ENCODE measurements around the gene KLK7. TPM values are rescaled to one million over a fixed set of nuclear protein-coding genes. Genes with fewer than 3 reads are reported as not detected.

KLK7 gene
- total RNA-seq, 2 experiments from 2014 or later: not detected

- Mint-ChIP-seq H3K27ac (no peak overlapping the region), H3K9me3 (no peaks in the 10 kb centered on the region), H3K36me3 (ENCODE audit: low read depth) (no peaks in the 10 kb centered on the region), H3K4me3 (peak overlapping the region; percentile 34), H3K4me1 (ENCODE audit: low read depth) (peaks cover 14% of the 10 kb centered on the region), H3K27me3 (peaks cover 62% of the 10 kb centered on the region)
- ATAC-seq (no peak), DNase-seq (no peak)
- no peak for TF ChIP-seq CTCF (IDR thresholded peaks at IDR 0.05)
- intact Hi-C loops (cut with micrococcal nuclease): no loop called here
- ChIA-PET POLR2A (no interaction called here), CTCF (interaction anchor here (1.1 kb wide), 1 partner anchor 139 kb away, joined by 3 read pairs; no protein-coding TSS in a partner anchor)
These were observed 35.2 kb upstream of the KLK7 start for GRCh38 chr19:51018745-51019543.

- ChIA-PET POLR2A (interaction anchor here (0.6 to 0.8 kb wide), 3 partner anchors 84 to 182 kb away, joined by 3 read pairs; no protein-coding TSS in a partner anchor), CTCF (interaction anchor here (1.0 to 1.6 kb wide), 4 partner anchors 10 to 87 kb away, joined by 3 to 5 read pairs (median 4); no protein-coding TSS in a partner anchor)
- ATAC-seq (no peak), DNase-seq (peak; percentile 31)
- Mint-ChIP-seq H3K27ac (no peak overlapping the region), H3K9me3 (no peaks in the 10 kb centered on the region), H3K27me3 (peaks cover 52% of the 10 kb centered on the region), H3K36me3 (ENCODE audit: low read depth) (no peaks in the 10 kb centered on the region), H3K4me3 (no peak overlapping the region), H3K4me1 (ENCODE audit: low read depth) (peaks cover 14% of the 10 kb centered on the region)
- intact Hi-C loops (cut with micrococcal nuclease): no loop called here
- TF ChIP-seq CTCF (IDR thresholded peaks at IDR 0.05): peak; percentile 49
These were observed 33.3 kb upstream of the KLK7 start for GRCh38 chr19:51016798-51017683.

GRCh38 chr19:51015691-51016267 is 32.1 kb upstream of the KLK7 start:
- Mint-ChIP-seq H3K27ac (no peak overlapping the region), H3K4me1 (ENCODE audit: low read depth) (peaks cover 14% of the 10 kb centered on the region), H3K36me3 (ENCODE audit: low read depth) (no peaks in the 10 kb centered on the region), H3K27me3 (peaks cover 55% of the 10 kb centered on the region), H3K9me3 (no peaks in the 10 kb centered on the region), H3K4me3 (no peak overlapping the region)
- DNase-seq (no peak), ATAC-seq (no peak)
- intact Hi-C loops (cut with micrococcal nuclease): no loop called here
- ChIA-PET POLR2A (no interaction called here), CTCF (interaction anchor here (1.0 kb wide), 1 partner anchor 12 kb away, joined by 3 read pairs; no protein-coding TSS in a partner anchor)
- no peak for TF ChIP-seq CTCF (IDR thresholded peaks at IDR 0.05)

GRCh38 chr19:51014242-51014641 is 30.5 kb upstream of the KLK7 start:
- TF ChIP-seq CTCF (IDR thresholded peaks at IDR 0.05): no peak
- DNase-seq (no peak), ATAC-seq (no peak)
- peaks cover 10% of the 10 kb centered on the region for H3K4me1 Mint-ChIP-seq (ENCODE audit: low read depth)
- ChIA-PET POLR2A (no interaction called here), CTCF (no interaction called here)
- H3K27me3 Mint-ChIP-seq: peaks cover 51% of the 10 kb centered on the region
- no peak overlapping the region for H3K27ac Mint-ChIP-seq
- no peaks in the 10 kb centered on the region for H3K36me3 Mint-ChIP-seq (ENCODE audit: low read depth)
- intact Hi-C loops (cut with micrococcal nuclease): no loop called here
- no peak overlapping the region for H3K4me3 Mint-ChIP-seq
- no peaks in the 10 kb centered on the region for H3K9me3 Mint-ChIP-seq
